Measurements from ENCODE around the gene CTPS2.

- TF ChIP-seq CTCF (IDR thresholded peaks at IDR 0.05 in 8 of 11, conservative IDR thresholded peaks at IDR 0.05 in 3 of 11) (no peak), POLR2AphosphoS5 (IDR thresholded peaks at IDR 0.05) (no peak), POLR2A (IDR thresholded peaks at IDR 0.05) (no peak)
Observed at GRCh38 chrX:16718824-16719333, 6.4 kb upstream of the CTPS2 start.

Data from spleen (tissue), 7 donors.